GM18505 (cell line): Measurements from ENCODE around the gene G2E3.
"Not testable (repeated sequence)": the region's sequence is repeated elsewhere in the genome, so short reads cannot be mapped to it uniquely, and the experiment has no call there.

ENCODE experiments used
- ATAC-seq: cut with Tn5 transposase; IDR thresholded peaks from one replicate; pipeline ENCODE4 v1.9.1; 2021; ENCODE audit not compliant: unreplicated experiment
- POLR2A ChIP-seq: IDR thresholded peaks from 4 replicates; pipeline ENCODE4 v1.6.1; 2011; ENCODE audit warnings: borderline replicate concordance; ENCODE audit not compliant: insufficient read depth, insufficient read length; ENCODE audit errors: extremely low read depth

Gene G2E3

GRCh38 chr14:30608533-30609006 is 49.6 kb downstream of the G2E3 start:
- ATAC-seq: no peak
- no peak for TF ChIP-seq POLR2A

- TF ChIP-seq POLR2A: no peak
- no peak for ATAC-seq
Measured at GRCh38 chr14:30610787-30611343, 51.9 kb downstream of the G2E3 start.

- no peak for ATAC-seq
- no peak for TF ChIP-seq POLR2A
Measured at GRCh38 chr14:30614155-30614554, 55.2 kb downstream of the G2E3 start.

- TF ChIP-seq POLR2A: no peak
- peak; percentile 38 for ATAC-seq
Measured at GRCh38 chr14:30620178-30620577, 61.2 kb downstream of the G2E3 start.

GRCh38 chr14:30621354-30621939 is 62.5 kb downstream of the G2E3 start:
- ATAC-seq: no peak
- TF ChIP-seq POLR2A: peak; percentile 37

GRCh38 chr14:30621940-30622830 is 63.2 kb downstream of the G2E3 start, which contains the start of gene SCFD1:
Gene SCFD1 (plus strand): TSS chr14:30622319. CDS start chr14:30622339, 20 bp downstream.
- ATAC-seq: peak; percentile 92
- TF ChIP-seq POLR2A: peak; percentile 95

- no peak for ATAC-seq
- TF ChIP-seq POLR2A: no peak
Measured at GRCh38 chr14:30623412-30624131, 64.6 kb downstream of the G2E3 start.

GRCh38 chr14:30624132-30624423 is 65.1 kb downstream of the G2E3 start:
- TF ChIP-seq POLR2A: no peak
- ATAC-seq: no peak

- no peak for TF ChIP-seq POLR2A
Measured at GRCh38 chr14:30625533-30625932, 66.6 kb downstream of the G2E3 start.

GRCh38 chr14:30629432-30629831 is 70.5 kb downstream of the G2E3 start:
- not testable (repeated sequence) for ATAC-seq

More at GRCh38 chr14:30625533-30625932, 66.6 kb downstream of the G2E3 start:
- no peak for ATAC-seq

- ATAC-seq: no peak
- TF ChIP-seq POLR2A: no peak
Measured at GRCh38 chr14:30630248-30630647, 71.3 kb downstream of the G2E3 start.

GRCh38 chr14:30632730-30633129 is 73.8 kb downstream of the G2E3 start:
- no peak for ATAC-seq
- no peak for TF ChIP-seq POLR2A

GRCh38 chr14:30638926-30639325 is 80.0 kb downstream of the G2E3 start:
- no peak for TF ChIP-seq POLR2A
- ATAC-seq: no peak
